Cardiac fibroblast (primary cell): ENCODE results near the gene PIGL.

Experiments
- DNase-seq, 2 donors: peaks; one replicate each; pipeline versions ENCODE4 v3.0.0 to v3.0.0-alpha.2; 2010; ENCODE audit warnings: low read depth in 2 of 2
- H3K4me3 ChIP-seq, 2 donors: replicated peaks in 1 of 2; 1 replicate in 1 of 2; 2 replicates in 1 of 2; pipeline ENCODE4 v1.5.1; 2011; ENCODE audit warnings: low read depth in 2 of 2, low read length in 2 of 2, mild to moderate bottlenecking in 2 of 2, moderate library complexity in 1 of 2
- TF ChIP-seq, protein P1 (sequence below): IDR thresholded peaks from one replicate; pipeline ENCODE4 v1.5.1; 2011; ENCODE audit warnings: low read depth, mild to moderate bottlenecking, low read length, inconsistent platforms

Gene PIGL

DNA sequence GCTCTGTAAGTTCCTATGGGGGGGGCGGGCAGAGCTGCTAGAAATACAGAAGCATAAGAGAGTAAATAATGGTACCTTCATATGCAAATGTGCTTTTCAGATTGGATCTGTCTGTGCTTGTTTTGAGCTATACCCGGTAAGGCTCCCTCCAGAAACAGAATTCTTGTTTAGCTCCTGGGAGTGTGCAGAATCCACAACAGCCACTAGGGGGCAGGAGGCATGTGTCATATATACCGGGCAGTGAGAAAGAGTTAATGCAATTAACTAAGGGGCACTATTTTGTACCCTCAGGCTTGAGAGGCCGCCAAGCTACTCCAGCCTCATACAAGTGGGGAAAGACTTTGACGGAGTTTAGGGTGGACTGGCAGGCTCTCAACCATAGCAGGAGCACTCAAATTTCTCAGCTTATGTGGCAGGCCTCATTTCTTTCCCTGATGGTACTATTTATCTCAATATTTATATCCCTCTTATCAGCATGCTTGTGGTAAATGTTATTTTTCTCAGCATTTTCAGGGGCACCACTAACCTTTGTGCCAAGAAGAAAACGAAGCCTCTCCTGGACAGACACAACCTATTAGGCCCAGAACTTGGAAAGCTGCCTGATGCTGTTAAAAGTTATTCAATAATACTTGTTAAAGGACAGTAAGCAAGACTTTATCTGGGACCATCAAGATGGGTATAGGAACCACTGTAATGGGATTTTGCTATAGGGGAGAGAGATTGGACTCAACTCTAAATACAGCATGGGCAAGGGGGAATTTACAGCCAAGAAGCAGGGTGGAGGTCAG lies 146.9 kb downstream of the PIGL start:
- H3K4me3 ChIP-seq, result no peak overlapping the region
- TF ChIP-seq, protein P1, sequence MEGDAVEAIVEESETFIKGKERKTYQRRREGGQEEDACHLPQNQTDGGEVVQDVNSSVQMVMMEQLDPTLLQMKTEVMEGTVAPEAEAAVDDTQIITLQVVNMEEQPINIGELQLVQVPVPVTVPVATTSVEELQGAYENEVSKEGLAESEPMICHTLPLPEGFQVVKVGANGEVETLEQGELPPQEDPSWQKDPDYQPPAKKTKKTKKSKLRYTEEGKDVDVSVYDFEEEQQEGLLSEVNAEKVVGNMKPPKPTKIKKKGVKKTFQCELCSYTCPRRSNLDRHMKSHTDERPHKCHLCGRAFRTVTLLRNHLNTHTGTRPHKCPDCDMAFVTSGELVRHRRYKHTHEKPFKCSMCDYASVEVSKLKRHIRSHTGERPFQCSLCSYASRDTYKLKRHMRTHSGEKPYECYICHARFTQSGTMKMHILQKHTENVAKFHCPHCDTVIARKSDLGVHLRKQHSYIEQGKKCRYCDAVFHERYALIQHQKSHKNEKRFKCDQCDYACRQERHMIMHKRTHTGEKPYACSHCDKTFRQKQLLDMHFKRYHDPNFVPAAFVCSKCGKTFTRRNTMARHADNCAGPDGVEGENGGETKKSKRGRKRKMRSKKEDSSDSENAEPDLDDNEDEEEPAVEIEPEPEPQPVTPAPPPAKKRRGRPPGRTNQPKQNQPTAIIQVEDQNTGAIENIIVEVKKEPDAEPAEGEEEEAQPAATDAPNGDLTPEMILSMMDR, result peak; percentile 94
- DNase-seq, result peak; percentile 83 to 84

GRCh38 chr17:16364625-16365024 lies 147.6 kb downstream of the PIGL start:
- DNase-seq, result no peak
- TF ChIP-seq, protein P1, result no peak
- no peak overlapping the region for H3K4me3 ChIP-seq

GRCh38 chr17:16371742-16372141 lies 154.7 kb downstream of the PIGL start:
- DNase-seq, result peak; percentile 49 to 86

GRCh38 chr17:16374146-16374938 lies 157.3 kb downstream of the PIGL start:
- peak; percentile 90 to 93 for DNase-seq
- H3K4me3 ChIP-seq, result no peak overlapping the region
- TF ChIP-seq, protein P1, result no peak

More at GRCh38 chr17:16371742-16372141, 154.7 kb downstream of the PIGL start:
- H3K4me3 ChIP-seq, result no peak overlapping the region
- TF ChIP-seq, protein P1, result no peak
